ENCODE data around the gene USP24. TPM values are rescaled to one million over a fixed set of nuclear protein-coding genes. Genes with fewer than 3 reads are reported as not detected.

The USP24 gene
- 42.4 TPM for total RNA-seq (ENCODE audit: insufficient read depth, low replicate concordance)

- peak; percentile 78 for DNase-seq (ENCODE audit: low spot score)
These were observed at the start of gene USP24 for GRCh38 chr1:55215194-55216021. TSS of gene USP24 (minus strand) at chr1:55215364. CDS start at chr1:55215113, 251 bp downstream.

GRCh38 chr1:55262822-55263221 is 47.7 kb upstream of the USP24 start:
- DNase-seq (ENCODE audit: low spot score), result no peak

GRCh38 chr1:55259911-55260609 is 44.9 kb upstream of the USP24 start:
- no peak for DNase-seq (ENCODE audit: low spot score)

GRCh38 chr1:55257958-55258357 is 42.8 kb upstream of the USP24 start:
- DNase-seq (ENCODE audit: low spot score), result no peak

GRCh38 chr1:55255901-55256300 is 40.7 kb upstream of the USP24 start:
- DNase-seq (ENCODE audit: low spot score), result no peak

- no peak for DNase-seq (ENCODE audit: low spot score)
These were observed 37.9 kb upstream of the USP24 start for GRCh38 chr1:55252942-55253589.

GRCh38 chr1:55250399-55251075 is 35.4 kb upstream of the USP24 start:
- no peak for DNase-seq (ENCODE audit: low spot score)

- DNase-seq (ENCODE audit: low spot score), result no peak
These were observed 34.7 kb upstream of the USP24 start for GRCh38 chr1:55249646-55250398.

GRCh38 chr1:55246896-55247295 is 31.7 kb upstream of the USP24 start:
- DNase-seq (ENCODE audit: low spot score), result no peak

- no peak for DNase-seq (ENCODE audit: low spot score)
These were observed 31.2 kb upstream of the USP24 start for GRCh38 chr1:55246331-55246730.

GRCh38 chr1:55245781-55246180 is 30.6 kb upstream of the USP24 start:
- no peak for DNase-seq (ENCODE audit: low spot score)

- peak; percentile 19 for DNase-seq (ENCODE audit: low spot score)
These were observed 29.4 kb upstream of the USP24 start for GRCh38 chr1:55244476-55245099.

- DNase-seq (ENCODE audit: low spot score), result no peak
These were observed 28.5 kb upstream of the USP24 start for GRCh38 chr1:55243655-55244054.

- no peak for DNase-seq (ENCODE audit: low spot score)
These were observed 24.4 kb upstream of the USP24 start for GRCh38 chr1:55239548-55239947.

- no peak for DNase-seq (ENCODE audit: low spot score)
These were observed 20.6 kb upstream of the USP24 start for GRCh38 chr1:55235722-55236121.

- no peak for DNase-seq (ENCODE audit: low spot score)
These were observed 18.9 kb upstream of the USP24 start for GRCh38 chr1:55234016-55234415.

- no peak for DNase-seq (ENCODE audit: low spot score)
These were observed 18.1 kb upstream of the USP24 start for GRCh38 chr1:55233145-55233777.

GRCh38 chr1:55232448-55233144 is 17.4 kb upstream of the USP24 start:
- DNase-seq (ENCODE audit: low spot score), result no peak

- no peak for DNase-seq (ENCODE audit: low spot score)
These were observed 16.6 kb upstream of the USP24 start for GRCh38 chr1:55231745-55232144.

- no peak for DNase-seq (ENCODE audit: low spot score)
These were observed 15.5 kb upstream of the USP24 start for GRCh38 chr1:55230659-55231058.
